Transverse colon (tissue), 4 donors: ENCODE data around the gene SCD. TPM values are rescaled to one million over a fixed set of nuclear protein-coding genes. Genes with fewer than 3 reads are reported as not detected.

Experiments used
- DNase-seq: peaks from one replicate; pipeline ENCODE4 v3.0.0-alpha.2; 2019
- H3K27ac ChIP-seq, 4 donors: fragments of 200-600 bp; sonication (generic); 2 replicates each; pipeline ENCODE4 v1.5.1; 2016 to 2018; ENCODE audit warnings: inconsistent platforms in 4 of 4
- H3K27me3 ChIP-seq: fragments of 200-600 bp; sonication (generic); 2 replicates; pipeline ENCODE4 v1.5.1; 2017; ENCODE audit warnings: inconsistent platforms
- H3K36me3 ChIP-seq, 4 donors: fragments of 200-600 bp; sonication (generic); 2 replicates each; pipeline ENCODE4 v1.5.1; 2017 to 2019; ENCODE audit warnings: inconsistent platforms in 4 of 4
- H3K4me1 ChIP-seq, 4 donors: fragments of 200-600 bp; sonication (generic); 2 replicates each; pipeline ENCODE4 v1.5.1; 2017 to 2020; ENCODE audit warnings: inconsistent platforms in 4 of 4
- H3K4me3 ChIP-seq, 4 donors: fragments of 200-600 bp; sonication (generic); 1 replicate in 1 of 4; 2 replicates in 3 of 4; pipeline versions ENCODE4 v1.5.1 to v1.6.1; 2017 to 2019; ENCODE audit warnings: inconsistent platforms in 4 of 4
- H3K9me3 ChIP-seq, 2 donors: fragments of 200-600 bp; sonication (generic); 2 replicates each; pipeline ENCODE4 v1.5.1; 2017 to 2019; ENCODE audit warnings: inconsistent platforms in 2 of 2
- EP300 ChIP-seq: sonication (generic); formaldehyde crosslinking; IDR thresholded peaks from one replicate; pipeline ENCODE4 v1.6.1; 2017; ENCODE audit warnings: antibody characterized with exemption, low read depth
- POLR2A ChIP-seq: fragments of 450-650 bp; IDR thresholded peaks from one replicate; pipeline ENCODE4 v1.6.1; 2016; ENCODE audit warnings: antibody characterized with exemption, mild to moderate bottlenecking, moderate library complexity
- POLR2AphosphoS5 ChIP-seq, 3 donors: sonication (generic); formaldehyde crosslinking; IDR thresholded peaks; one replicate each; pipeline ENCODE4 v1.6.1; 2016; ENCODE audit warnings: antibody characterized with exemption in 3 of 3
- WGBS, 2 donors: methylation state at CpG; one replicate each; pipeline ENCODE4 v1.1.5; 2018; ENCODE audit warnings: low coverage in 1 of 2; 5-methylcytosine and 5-hydroxymethylcytosine counted together
- in situ Hi-C, 4 donors: fragments of 200-750 bp; cut with MboI; loops; one replicate each; pipeline versions ENCODE4 v1.15.0 to v1.15.1; 2017; ENCODE audit warnings: low sequenced_read_pairs in 3 of 4, low pct_ligation_motif_present in 1 of 4, low pct_unique_long_range_greater_than_20kb in 1 of 4
- intact Hi-C: fragments of 100-400 bp; cut with DNase I; formaldehyde crosslinking; loops from one replicate; pipeline ENCODE4 v1.15.1; 2023; ENCODE audit warnings: low total_unique reads
- total RNA-seq, 4 donors: library from RNA; depleted of rRNA; stranded (reverse); fragments of >200 nt; gene quantifications; one replicate each; pipeline ENCODE4 v1.1.0, GENCODE V29; 2016
- TF ChIP-seq, protein P1 (sequence below), 5 experiments: fragments of 200-600 bp in 3 of 5; fragments of 450-650 bp in 2 of 5; sonication (generic) in 3 of 5; IDR thresholded peaks; 1 replicate in 2 of 5; 2 replicates in 3 of 5; pipeline ENCODE4 v1.5.1; 2016 to 2017; ENCODE audit warnings: antibody characterized with exemption in 5 of 5, inconsistent platforms in 3 of 5, mild to moderate bottlenecking in 2 of 5, moderate library complexity in 1 of 5

The SCD gene
- total RNA-seq, 4 donors from 2014 or later = 9.2 to 62.1 (median 21.8) TPM

DNA sequence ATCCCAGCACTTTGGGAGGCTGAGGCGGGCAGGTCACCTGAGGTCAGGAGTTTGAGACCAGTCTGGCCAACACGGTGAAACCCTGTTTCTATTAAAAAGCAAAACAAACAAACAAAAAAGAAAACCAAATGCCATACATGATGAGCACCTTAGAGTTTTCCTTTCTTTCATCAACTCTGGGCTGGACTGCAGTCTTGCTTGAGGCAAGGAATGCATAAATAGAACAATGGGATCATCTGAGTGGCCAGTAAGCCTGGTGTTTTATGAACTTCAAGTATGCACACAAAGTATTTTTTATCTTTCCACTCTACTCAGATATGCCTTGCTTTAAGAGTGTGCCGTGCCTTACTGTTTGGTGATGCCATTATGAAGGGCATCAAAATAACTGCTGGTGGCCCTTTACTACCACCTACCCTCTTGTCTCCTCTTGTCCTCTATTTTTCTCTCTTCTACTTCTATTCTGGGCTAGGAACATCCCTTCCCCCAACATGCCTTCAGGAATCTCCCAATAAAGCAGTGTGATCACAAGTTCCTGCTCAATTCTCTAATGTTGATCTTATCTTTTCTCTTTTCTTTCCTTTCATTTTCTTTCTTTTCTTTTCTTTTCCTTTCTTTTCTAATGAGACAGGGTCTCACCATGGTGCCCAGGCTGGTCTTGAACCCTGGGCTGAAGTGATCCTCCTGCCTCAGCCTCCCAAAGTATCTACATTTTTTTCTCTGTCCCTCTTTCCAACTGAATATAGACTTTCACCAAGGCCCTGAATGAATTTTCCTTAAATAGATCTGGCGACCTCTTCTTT is 10.2 kb downstream of the SCD start:
- no peaks in the 10 kb centered on the region for H3K27me3 ChIP-seq
- DNase-seq = no peak
- peaks cover 0 to 11% (median 3%) of the 10 kb centered on the region in 4 donors for H3K36me3 ChIP-seq
- intact Hi-C loops = no loop called here
- in situ Hi-C loops = no loop called here
- H3K9me3 ChIP-seq = no peaks in the 10 kb centered on the region
- H3K4me1 ChIP-seq = peaks cover 0 to 12% (median 0%) of the 10 kb centered on the region in 4 donors
- no peak for TF ChIP-seq EP300
- no peak for TF ChIP-seq POLR2AphosphoS5 (IDR thresholded peaks at IDR 0.05)
- TF ChIP-seq POLR2A = no peak
- TF ChIP-seq, protein P1, sequence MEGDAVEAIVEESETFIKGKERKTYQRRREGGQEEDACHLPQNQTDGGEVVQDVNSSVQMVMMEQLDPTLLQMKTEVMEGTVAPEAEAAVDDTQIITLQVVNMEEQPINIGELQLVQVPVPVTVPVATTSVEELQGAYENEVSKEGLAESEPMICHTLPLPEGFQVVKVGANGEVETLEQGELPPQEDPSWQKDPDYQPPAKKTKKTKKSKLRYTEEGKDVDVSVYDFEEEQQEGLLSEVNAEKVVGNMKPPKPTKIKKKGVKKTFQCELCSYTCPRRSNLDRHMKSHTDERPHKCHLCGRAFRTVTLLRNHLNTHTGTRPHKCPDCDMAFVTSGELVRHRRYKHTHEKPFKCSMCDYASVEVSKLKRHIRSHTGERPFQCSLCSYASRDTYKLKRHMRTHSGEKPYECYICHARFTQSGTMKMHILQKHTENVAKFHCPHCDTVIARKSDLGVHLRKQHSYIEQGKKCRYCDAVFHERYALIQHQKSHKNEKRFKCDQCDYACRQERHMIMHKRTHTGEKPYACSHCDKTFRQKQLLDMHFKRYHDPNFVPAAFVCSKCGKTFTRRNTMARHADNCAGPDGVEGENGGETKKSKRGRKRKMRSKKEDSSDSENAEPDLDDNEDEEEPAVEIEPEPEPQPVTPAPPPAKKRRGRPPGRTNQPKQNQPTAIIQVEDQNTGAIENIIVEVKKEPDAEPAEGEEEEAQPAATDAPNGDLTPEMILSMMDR (IDR thresholded peaks at IDR 0.05) = no peak
- WGBS, 2 donors = 83 to 84% methylated on average over 4 of the region's 4 CpGs
- H3K27ac ChIP-seq = no peak overlapping the region
- no peak overlapping the region for H3K4me3 ChIP-seq

- no peak for TF ChIP-seq EP300
- TF ChIP-seq POLR2AphosphoS5 (IDR thresholded peaks at IDR 0.05) = no peak
- TF ChIP-seq, protein P1 (IDR thresholded peaks at IDR 0.05) = no peak
- TF ChIP-seq POLR2A = no peak
- H3K9me3 ChIP-seq = no peaks in the 10 kb centered on the region
- no peak overlapping the region for H3K27ac ChIP-seq
- in situ Hi-C loops = no loop called here
- H3K27me3 ChIP-seq = no peaks in the 10 kb centered on the region
- intact Hi-C loops = no loop called here
- no peak for DNase-seq
- 74 to 100% methylated on average over 1 to 2 of the region's 2 CpGs for WGBS, 2 donors
- H3K4me3 ChIP-seq = no peak overlapping the region
- peaks cover 0 to 11% (median 3%) of the 10 kb centered on the region in 4 donors for H3K36me3 ChIP-seq
- H3K4me1 ChIP-seq = peaks cover 0 to 20% (median 8%) of the 10 kb centered on the region in 4 donors
Observed at GRCh38 chr10:100359030-100359432, 12.0 kb downstream of the SCD start.

GRCh38 chr10:100359529-100360150 is 12.6 kb downstream of the SCD start:
- no peaks in the 10 kb centered on the region for H3K9me3 ChIP-seq
- H3K4me1 ChIP-seq = peaks cover 0 to 26% (median 11%) of the 10 kb centered on the region in 4 donors
- in situ Hi-C loops = no loop called here
- H3K36me3 ChIP-seq = peaks cover 0 to 11% (median 3%) of the 10 kb centered on the region in 4 donors
- H3K27me3 ChIP-seq = no peaks in the 10 kb centered on the region
- 41 to 42% methylated on average over 3 of the region's 3 CpGs for WGBS, 2 donors
- no peak overlapping the region for H3K4me3 ChIP-seq
- TF ChIP-seq EP300 (no peak), POLR2A (no peak), POLR2AphosphoS5 (IDR thresholded peaks at IDR 0.05) (no peak)
- TF ChIP-seq, protein P1 (IDR thresholded peaks at IDR 0.05) = no peak
- intact Hi-C loops = no loop called here
- DNase-seq = no peak
- no peak overlapping the region for H3K27ac ChIP-seq

DNA sequence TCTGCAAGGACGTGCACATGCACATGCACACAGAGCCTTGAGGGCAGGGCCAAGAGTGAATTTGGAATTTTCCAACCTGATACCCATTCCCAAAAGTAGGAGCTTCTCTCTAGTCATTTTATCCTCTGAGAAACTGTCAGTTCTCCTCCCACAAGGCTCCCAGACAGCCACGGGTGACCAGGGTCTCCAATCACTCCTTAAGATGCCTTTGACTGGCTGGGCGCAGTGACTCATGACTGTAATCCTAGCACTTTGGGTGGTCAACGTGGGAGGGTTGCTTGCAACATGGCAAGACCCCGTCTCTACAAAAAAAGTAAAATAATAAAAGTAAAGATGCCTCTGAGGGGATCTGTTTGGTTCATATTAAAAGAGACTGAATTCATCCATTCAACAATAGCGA is 13.2 kb downstream of the SCD start:
- H3K27ac ChIP-seq = no peak overlapping the region

More for the DNA sequence above, 13.2 kb downstream of the SCD start:
- in situ Hi-C loops = no loop called here
- Histone ChIP-seq H3K9me3 (no peaks in the 10 kb centered on the region), H3K4me3 (no peak overlapping the region), H3K4me1 (peaks cover 4 to 31% (median 15%) of the 10 kb centered on the region in 4 donors), H3K36me3 (peaks cover 0 to 11% (median 3%) of the 10 kb centered on the region in 4 donors), H3K27me3 (no peaks in the 10 kb centered on the region)
- DNase-seq = no peak
- TF ChIP-seq EP300 = no peak
- TF ChIP-seq, protein P1 (IDR thresholded peaks at IDR 0.05) = no peak
- TF ChIP-seq POLR2AphosphoS5 (IDR thresholded peaks at IDR 0.05) = no peak
- no peak for TF ChIP-seq POLR2A
- WGBS, 2 donors = 72 to 90% methylated on average over 3 to 6 of the region's 6 CpGs
- intact Hi-C loops = no loop called here
